Endothelial cell of umbilical vein (primary cell): ENCODE data around the gene DLGAP1. TPM values are rescaled to one million over a fixed set of nuclear protein-coding genes. Genes with fewer than 3 reads are reported as not detected.

Experiments
- BruUV-seq: library from RNA; stranded (reverse); fragments of 400-500 nt; replicated peaks from 2 replicates; lab custom pipeline; 2021; lab: Mats Ljungman, UMichigan
- CTCF ChIA-PET: fragments of 300-600, 350-600 bp; sonication (Branson Sonifier 250); formaldehyde crosslinking; loops from one replicate; lab custom pipeline; 2021; ENCODE audit warnings: antibody characterized with exemption, inconsistent platforms; lab: Charles Lee
- POLR2A ChIA-PET: fragments of 300-600, 350-600 bp; sonication (Branson Sonifier 250); formaldehyde crosslinking; loops from one replicate; lab custom pipeline; 2021; ENCODE audit warnings: antibody characterized with exemption, inconsistent platforms; lab: Charles Lee
- DNase-seq: peaks from one replicate; pipeline ENCODE4 v3.0.0-alpha.2; 2011; ENCODE audit warnings: low read depth, low spot score
- FAIRE-seq: peaks from 2 replicates; lab custom pipeline; 2011; peaks lifted over from hg19 to GRCh38; lab: Jason Lieb, UNC
- H2AFZ ChIP-seq: 2 replicates; pipeline ENCODE4 v1.6.0; 2012; ENCODE audit warnings: low read depth, low read length, control low read depth, inconsistent platforms
- H3K27ac ChIP-seq: 2 replicates; pipeline ENCODE4 v1.5.1; 2011; ENCODE audit warnings: low read depth, mild to moderate bottlenecking, control low read depth, low read length, moderate library complexity; ENCODE audit not compliant: insufficient read depth
- H3K27me3 ChIP-seq, 2 experiments: 2 replicates each; pipeline versions ENCODE4 v1.6.0 to v1.6.1; 2011; ENCODE audit warnings: low read length in 2 of 2, mixed read lengths in 1 of 2; ENCODE audit not compliant: control insufficient read depth in 2 of 2, insufficient read depth in 2 of 2
- H3K36me3 ChIP-seq, 2 experiments: 2 replicates in 1 of 2; 3 replicates in 1 of 2; pipeline ENCODE4 v1.5.1; 2011; ENCODE audit warnings: low read length in 2 of 2, mild to moderate bottlenecking in 1 of 2, moderate library complexity in 1 of 2; ENCODE audit not compliant: control insufficient read depth in 2 of 2, insufficient read depth in 2 of 2; ENCODE audit errors: extremely low read depth in 1 of 2
- H3K4me1 ChIP-seq: 3 replicates; pipeline ENCODE4 v1.5.1; 2011; ENCODE audit warnings: mild to moderate bottlenecking, low read length; ENCODE audit not compliant: control insufficient read depth, insufficient read depth; ENCODE audit errors: extremely low read depth
- H3K4me2 ChIP-seq: 2 replicates; pipeline ENCODE4 v1.6.1; 2011; ENCODE audit warnings: low read length, control low read depth, mixed read lengths; ENCODE audit not compliant: insufficient read depth
- H3K4me3 ChIP-seq, 3 experiments: fragments of 200-600 bp in 1 of 3; sonication (generic), shearing (Covaris generic) in 1 of 3; replicated peaks in 1 of 3; 2 replicates each; pipeline ENCODE4 v1.5.1; 2011 to 2016; ENCODE audit warnings: control low read depth in 3 of 3, low read length in 3 of 3, mild to moderate bottlenecking in 2 of 3, inconsistent platforms in 1 of 3, low read depth in 1 of 3, moderate library complexity in 1 of 3; ENCODE audit not compliant: insufficient read depth in 1 of 3
- H3K79me2 ChIP-seq: 2 replicates; pipeline ENCODE4 v1.6.0; 2012; ENCODE audit warnings: low read length, inconsistent platforms; ENCODE audit not compliant: control insufficient read depth, insufficient read depth
- H3K9ac ChIP-seq: replicated peaks from 2 replicates; pipeline ENCODE3; 2011; ENCODE audit warnings: low read length, control low read depth; ENCODE audit not compliant: insufficient read depth; ENCODE audit errors: extremely low read depth
- H3K9me1 ChIP-seq: replicated peaks from 3 replicates; pipeline ENCODE4 v1.6.0; 2011; ENCODE audit warnings: mild to moderate bottlenecking, low read length; ENCODE audit not compliant: control insufficient read depth, insufficient read depth; ENCODE audit errors: extremely low read depth
- H3K9me3 ChIP-seq: replicated peaks from 2 replicates; pipeline ENCODE4 v1.5.1; 2012; ENCODE audit warnings: low read length, inconsistent platforms; ENCODE audit not compliant: control insufficient read depth, insufficient read depth
- H4K20me1 ChIP-seq: replicated peaks from 2 replicates; pipeline ENCODE3; 2011; ENCODE audit warnings: mild to moderate bottlenecking, low read length; ENCODE audit not compliant: control insufficient read depth, insufficient read depth; ENCODE audit errors: extremely low read depth
- CTCF ChIP-seq, 2 donors: IDR thresholded peaks; 1 replicate in 1 of 2; 2 replicates in 1 of 2; pipeline ENCODE4 v1.5.1; 2011; ENCODE audit warnings: low read length in 2 of 2, mild to moderate bottlenecking in 2 of 2, moderate library complexity in 2 of 2, control low read depth in 1 of 2, inconsistent platforms in 1 of 2, low read depth in 1 of 2; ENCODE audit not compliant: insufficient read depth in 1 of 2; ENCODE audit errors: extremely low read depth in 1 of 2
- EZH2 ChIP-seq: IDR thresholded peaks from 2 replicates; pipeline ENCODE4 v1.6.1; 2012; ENCODE audit warnings: borderline replicate concordance, low read depth, mild to moderate bottlenecking, moderate library complexity, low read length, inconsistent platforms; ENCODE audit not compliant: severe bottlenecking
- FOS ChIP-seq: IDR thresholded peaks from 2 replicates; pipeline ENCODE4 v1.6.1; 2011; ENCODE audit warnings: mild to moderate bottlenecking, low read length, moderate library complexity, borderline replicate concordance; ENCODE audit not compliant: insufficient read depth
- GATA2 ChIP-seq: IDR thresholded peaks from 2 replicates; pipeline ENCODE4 v1.7.0; 2011; ENCODE audit warnings: low read depth, mild to moderate bottlenecking, moderate library complexity, mixed read lengths, low read length; ENCODE audit not compliant: insufficient read length, insufficient read depth
- JUN ChIP-seq: IDR thresholded peaks from 2 replicates; pipeline ENCODE4 v1.6.1; 2011; ENCODE audit warnings: borderline replicate concordance, low read depth; ENCODE audit not compliant: insufficient read length, insufficient read depth
- MAX ChIP-seq: IDR thresholded peaks from 2 replicates; pipeline ENCODE4 v1.6.1; 2011; ENCODE audit not compliant: insufficient read depth, insufficient read length
- MYC ChIP-seq: IDR thresholded peaks from one replicate; pipeline ENCODE4 v1.6.1; 2011; ENCODE audit warnings: mild to moderate bottlenecking, low read depth, low read length
- POLR2A ChIP-seq: IDR thresholded peaks from 2 replicates; pipeline ENCODE4 v1.6.1; 2012; ENCODE audit warnings: low read depth, mild to moderate bottlenecking, control low read depth, low read length
- POLR2AphosphoS5 ChIP-seq: IDR thresholded peaks from 2 replicates; pipeline ENCODE4 v1.6.1; 2012; ENCODE audit warnings: low read depth, mild to moderate bottlenecking, control low read depth, low read length, moderate library complexity; ENCODE audit not compliant: insufficient read depth
- dilution Hi-C: fragments of 300-500 bp; cut with MboI; formaldehyde crosslinking; loops from one replicate; pipeline ENCODE4 v1.15.0; 2019; ENCODE audit warnings: low sequenced_read_pairs; ENCODE audit not compliant: extremely low pct_ligation_motif_present
- intact Hi-C: fragments of 100-400 bp; cut with micrococcal nuclease; formaldehyde crosslinking; loops from one replicate; pipeline ENCODE4 v1.10.0; 2022
- polyA plus RNA-seq, 4 experiments: library from polyadenylated mRNA; depleted of rRNA in 3 of 4; stranded (reverse) in 3 of 4; unstranded in 1 of 4; fragments of >200 nt; gene quantifications; 2 replicates each; pipeline versions ENCODE4 v1.2.1 to v1.2.3, GENCODE V29; 2011 to 2012; ENCODE audit warnings: missing spikeins in 1 of 4
- total RNA-seq: library from RNA; stranded (reverse); gene quantifications from 2 replicates; pipeline ENCODE4 v1.2.3, GENCODE V29; 2021

DLGAP1 gene
- total and polyA plus RNA-seq, 2 donors (not counting 3 experiments of a cell fraction or from before 2014, with no cell fraction given) = 0.04 TPM; not detected in 1

- no peak overlapping the region for H3K27ac ChIP-seq
- H3K4me2 ChIP-seq = no peak overlapping the region
- no peaks in the 10 kb centered on the region for H3K4me1 ChIP-seq
- no peak overlapping the region for H2AFZ ChIP-seq
- H3K9me1 ChIP-seq = no peaks in the 10 kb centered on the region
- H3K27me3 ChIP-seq = peaks cover 0 to 2% of the 10 kb centered on the region in 2 experiments
- dilution Hi-C loops = no loop called here
- no peak for DNase-seq
- CTCF ChIA-PET = interaction anchor here (0.6 to 1.4 kb wide), 5 partner anchors 9 to 60 kb away, joined by 3 to 7 read pairs (median 4); no protein-coding TSS in a partner anchor
- no peak overlapping the region for H3K9ac ChIP-seq
- no TSS peak for BruUV-seq
- H3K9me3 ChIP-seq = no peaks in the 10 kb centered on the region
- no peak for FAIRE-seq
- POLR2A ChIA-PET = no interaction called here
- H3K79me2 ChIP-seq = no peaks in the 10 kb centered on the region
- intact Hi-C loops = no loop called here
- no peaks in the 10 kb centered on the region for H4K20me1 ChIP-seq
- H3K4me3 ChIP-seq = no peak overlapping the region
- H3K36me3 ChIP-seq = no peaks in the 10 kb centered on the region
- TF ChIP-seq POLR2AphosphoS5 (no peak), MYC (no peak), JUN (no peak), POLR2A (no peak), CTCF (IDR thresholded peaks at IDR 0.05; ENCODE audit: extremely low read depth in 1 of 2, insufficient read depth in 1 of 2, low read depth in 1 of 2, low read length in 2 of 2) (no peak), MAX (no peak), GATA2 (no peak), EZH2 (no peak), FOS (no peak)
Measured at GRCh38 chr18:3529601-3530000, 925.5 kb downstream of the DLGAP1 start.
